ENCODE measurements around the gene CLDN22. TPM values are rescaled to one million over a fixed set of nuclear protein-coding genes. Genes with fewer than 3 reads are reported as not detected.

The CLDN22 gene
- total RNA-seq, 1 donor = under 0.01 TPM

DNA sequence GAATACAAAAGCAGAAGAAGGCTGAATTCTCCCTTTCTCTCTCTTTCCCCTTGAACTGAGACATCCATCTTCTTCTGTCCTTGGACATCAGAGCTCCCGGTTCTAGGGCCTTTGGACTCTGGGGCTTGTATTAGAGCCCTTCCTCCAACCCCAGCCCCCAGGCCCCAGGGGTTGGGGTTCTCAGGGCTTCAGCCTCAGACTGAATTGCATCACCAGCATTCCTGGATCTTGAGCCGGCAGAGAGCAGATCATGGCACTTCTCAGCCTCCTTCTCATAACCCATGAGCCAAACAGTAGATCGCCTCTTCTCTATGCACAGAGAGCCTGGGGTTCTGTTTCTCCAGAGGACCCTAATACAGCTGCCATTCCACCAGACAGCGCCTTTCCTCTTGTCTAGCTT lies 27.5 kb upstream of the CLDN22 start:
- TF ChIP-seq, protein P1, sequence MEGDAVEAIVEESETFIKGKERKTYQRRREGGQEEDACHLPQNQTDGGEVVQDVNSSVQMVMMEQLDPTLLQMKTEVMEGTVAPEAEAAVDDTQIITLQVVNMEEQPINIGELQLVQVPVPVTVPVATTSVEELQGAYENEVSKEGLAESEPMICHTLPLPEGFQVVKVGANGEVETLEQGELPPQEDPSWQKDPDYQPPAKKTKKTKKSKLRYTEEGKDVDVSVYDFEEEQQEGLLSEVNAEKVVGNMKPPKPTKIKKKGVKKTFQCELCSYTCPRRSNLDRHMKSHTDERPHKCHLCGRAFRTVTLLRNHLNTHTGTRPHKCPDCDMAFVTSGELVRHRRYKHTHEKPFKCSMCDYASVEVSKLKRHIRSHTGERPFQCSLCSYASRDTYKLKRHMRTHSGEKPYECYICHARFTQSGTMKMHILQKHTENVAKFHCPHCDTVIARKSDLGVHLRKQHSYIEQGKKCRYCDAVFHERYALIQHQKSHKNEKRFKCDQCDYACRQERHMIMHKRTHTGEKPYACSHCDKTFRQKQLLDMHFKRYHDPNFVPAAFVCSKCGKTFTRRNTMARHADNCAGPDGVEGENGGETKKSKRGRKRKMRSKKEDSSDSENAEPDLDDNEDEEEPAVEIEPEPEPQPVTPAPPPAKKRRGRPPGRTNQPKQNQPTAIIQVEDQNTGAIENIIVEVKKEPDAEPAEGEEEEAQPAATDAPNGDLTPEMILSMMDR (IDR thresholded peaks at IDR 0.05; ENCODE audit: insufficient read depth, low read length) = no peak
- DNase-seq (ENCODE audit: low read depth) = no peak
- no peak overlapping the region for H3K4me3 ChIP-seq (ENCODE audit: low read depth, low read length)

DNA sequence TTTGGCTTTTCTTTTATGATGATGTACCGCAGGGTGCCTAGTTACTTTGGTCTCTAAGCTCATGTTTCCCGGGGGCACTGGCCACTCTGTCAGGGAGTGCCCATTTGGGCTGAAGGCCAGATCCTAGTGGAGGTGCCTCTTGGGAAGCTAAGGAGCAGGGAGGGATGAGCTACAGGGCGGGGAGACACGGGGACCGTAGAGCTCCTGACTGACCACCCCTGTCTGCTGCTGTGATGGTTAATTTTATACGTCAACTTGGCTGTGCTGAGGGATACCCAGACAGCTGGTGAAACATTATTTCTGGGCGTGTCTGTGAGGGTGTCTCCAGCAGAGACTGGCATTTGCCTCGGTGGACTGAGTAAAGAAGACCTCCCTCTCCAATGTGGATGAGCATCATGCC lies 27.1 kb upstream of the CLDN22 start:
- TF ChIP-seq, protein P1 (IDR thresholded peaks at IDR 0.05; ENCODE audit: insufficient read depth, low read length) = no peak
- no peak overlapping the region for H3K4me3 ChIP-seq (ENCODE audit: low read depth, low read length)
- DNase-seq (ENCODE audit: low read depth) = no peak

DNA sequence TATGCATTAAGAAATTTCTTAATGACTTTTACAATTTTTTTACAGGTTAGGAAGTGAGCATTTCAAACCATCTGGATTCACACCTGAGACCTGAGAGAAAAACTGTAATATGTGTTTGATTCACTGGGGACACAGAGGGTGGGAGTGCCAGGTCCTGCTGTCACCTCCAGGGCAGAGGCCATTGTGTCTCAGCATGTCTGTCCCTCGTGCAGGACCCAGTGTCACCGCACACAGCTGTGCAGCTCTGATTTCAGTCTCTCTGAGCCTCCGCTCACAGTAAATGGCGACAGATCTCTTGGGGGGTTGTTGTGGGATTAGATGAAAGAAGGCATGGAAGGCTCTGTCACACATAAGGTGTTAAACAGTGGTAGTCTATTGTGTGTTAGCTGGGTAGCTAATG lies 25.2 kb upstream of the CLDN22 start:
- TF ChIP-seq, protein P1 (IDR thresholded peaks at IDR 0.05; ENCODE audit: insufficient read depth, low read length) = no peak
- no peak overlapping the region for H3K4me3 ChIP-seq (ENCODE audit: low read depth, low read length)
- DNase-seq (ENCODE audit: low read depth) = no peak

DNA sequence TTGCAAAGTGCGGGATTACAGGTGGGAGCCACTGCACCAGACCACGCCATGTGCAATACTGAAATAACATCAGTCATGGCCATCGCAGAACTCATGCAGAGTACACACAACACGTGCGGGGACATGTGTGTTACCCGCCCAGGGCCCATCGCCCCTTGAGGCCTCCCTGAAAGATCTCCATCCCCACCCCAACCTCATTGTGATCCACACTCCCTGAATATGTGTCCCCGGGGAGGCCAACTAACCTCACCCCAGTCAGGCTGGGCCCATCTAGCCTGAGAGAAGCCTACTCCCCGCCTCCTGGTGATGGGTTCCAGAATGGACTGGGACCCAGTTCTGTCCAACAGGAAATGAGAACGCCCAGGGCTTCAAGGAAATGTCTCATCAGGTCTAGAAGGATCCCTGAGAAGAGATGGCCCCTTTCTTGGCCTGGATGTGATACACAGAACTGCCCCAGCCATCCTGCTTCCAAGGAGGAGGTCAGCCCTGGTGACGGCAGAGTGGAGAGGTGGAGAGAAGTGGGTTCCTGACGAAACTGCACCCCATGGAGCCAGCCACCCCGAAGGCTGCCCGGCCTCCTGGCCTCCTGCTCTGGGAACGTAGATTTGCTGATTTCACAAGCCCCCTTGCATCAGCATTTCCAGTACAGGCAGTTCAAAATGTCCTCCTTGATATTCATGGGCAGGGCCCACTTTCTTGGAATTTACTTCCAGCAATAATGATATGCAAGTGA lies 24.6 kb upstream of the CLDN22 start:
- TF ChIP-seq, protein P1 (IDR thresholded peaks at IDR 0.05; ENCODE audit: insufficient read depth, low read length) = no peak
- no peak overlapping the region for H3K4me3 ChIP-seq (ENCODE audit: low read depth, low read length)
- DNase-seq (ENCODE audit: low read depth) = no peak

DNA sequence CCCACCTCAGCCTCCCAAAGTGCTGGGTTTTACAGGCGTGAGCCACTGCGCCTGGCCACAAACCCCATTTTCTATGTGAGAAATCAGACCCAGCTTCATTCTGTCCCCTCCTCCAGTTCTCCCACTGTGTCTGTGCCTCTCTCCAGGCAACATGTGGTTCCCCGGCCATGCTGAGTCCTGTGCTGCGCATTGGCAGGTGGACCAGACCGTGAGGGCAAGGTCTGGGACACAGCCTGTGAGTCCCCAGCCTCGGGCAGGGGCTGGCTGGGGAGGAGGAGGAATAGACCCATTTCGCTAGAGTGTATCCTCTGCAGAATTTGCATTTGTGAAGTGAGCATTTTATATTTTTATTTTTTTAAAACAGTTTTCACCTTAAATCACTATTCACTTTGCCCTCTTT lies 23.7 kb upstream of the CLDN22 start:
- no peak overlapping the region for H3K4me3 ChIP-seq (ENCODE audit: low read depth, low read length)
- TF ChIP-seq, protein P1 (IDR thresholded peaks at IDR 0.05; ENCODE audit: insufficient read depth, low read length) = no peak
- DNase-seq (ENCODE audit: low read depth) = no peak

DNA sequence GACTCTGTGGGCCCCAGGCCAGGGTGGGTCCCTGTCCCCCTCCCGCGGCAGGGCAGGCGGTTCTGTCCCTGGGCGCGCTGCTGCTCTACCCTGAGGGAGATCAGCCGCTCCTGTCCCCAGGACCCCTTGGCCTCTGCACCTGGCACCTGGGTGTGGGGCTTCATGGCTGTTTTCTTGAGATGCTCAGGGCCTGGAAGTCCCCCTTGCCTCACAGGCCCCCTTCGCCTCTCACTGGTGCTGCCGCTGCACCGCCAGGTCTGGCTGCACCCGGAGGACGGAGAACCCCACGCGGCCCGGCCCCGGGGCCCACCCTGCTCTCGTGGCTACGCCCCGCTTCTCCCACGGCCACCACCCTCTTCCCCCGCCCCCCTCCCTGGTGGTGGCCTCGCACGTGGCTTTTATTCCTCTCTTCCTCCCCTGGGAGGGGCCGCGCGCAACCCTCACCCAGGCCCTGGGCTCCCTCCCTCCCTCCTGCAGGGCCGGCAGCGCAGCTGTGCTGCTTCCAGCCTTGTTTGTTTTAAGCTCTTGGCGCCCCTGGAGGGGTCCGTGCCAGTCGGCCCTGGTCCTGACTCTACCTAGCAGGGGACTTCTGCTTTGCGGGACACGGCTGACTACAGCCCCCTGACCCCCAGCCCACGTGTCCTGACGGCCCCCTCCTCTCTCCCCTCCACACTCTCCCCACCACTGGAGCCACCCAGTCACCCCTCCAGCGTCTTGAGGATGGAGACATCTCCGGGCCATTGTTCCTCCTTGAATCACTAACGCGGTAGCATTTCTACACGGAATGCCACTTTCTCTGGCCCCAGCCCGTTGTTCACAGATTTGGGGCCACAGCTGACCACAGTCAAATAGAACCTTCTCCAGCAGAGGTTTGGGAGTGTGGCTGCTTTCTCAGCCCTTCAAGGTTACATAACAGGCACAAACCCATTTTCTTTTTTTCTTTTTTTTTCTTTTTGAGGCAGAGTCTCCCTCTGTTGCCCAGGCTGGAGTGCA lies 22.8 kb upstream of the CLDN22 start:
- no peak for DNase-seq (ENCODE audit: low read depth)
- no peak overlapping the region for H3K4me3 ChIP-seq (ENCODE audit: low read depth, low read length)
- TF ChIP-seq, protein P1 (IDR thresholded peaks at IDR 0.05; ENCODE audit: insufficient read depth, low read length) = no peak

Data from fibroblast of the aortic adventitia (primary cell).